PFSK-1 (cell line): ENCODE measurements around the gene TPH1.

Experiments
- FOXP2 ChIP-seq: optimal IDR thresholded peaks from 2 replicates; pipeline ENCODE3; 2011; ENCODE audit warnings: borderline replicate concordance, control low read depth, inconsistent platforms; ENCODE audit not compliant: insufficient read depth; ENCODE audit errors: extremely low read length, extremely low read depth
- POLR2AphosphoS5 ChIP-seq: IDR thresholded peaks from 2 replicates; pipeline ENCODE4 v1.6.1; 2012; ENCODE audit warnings: low read depth, mild to moderate bottlenecking, control low read depth, low read length, moderate library complexity
- SIN3A ChIP-seq: IDR thresholded peaks from 2 replicates; pipeline ENCODE4 v1.6.1; 2012; ENCODE audit warnings: mild to moderate bottlenecking, low read length, moderate library complexity, borderline replicate concordance; ENCODE audit not compliant: insufficient read depth
- TAF1 ChIP-seq: IDR thresholded peaks from 2 replicates; pipeline ENCODE4 v1.6.1; 2012; ENCODE audit warnings: low read length, control low read depth, borderline replicate concordance; ENCODE audit not compliant: insufficient read depth
- TF ChIP-seq, protein P1 (sequence below), 2 experiments: IDR thresholded peaks; 2 replicates each; pipeline versions ENCODE4 v1.6.1 to v1.8.0; 2011 to 2012; ENCODE audit warnings: low read depth in 2 of 2, low read length in 2 of 2, control low read depth in 1 of 2, inconsistent platforms in 1 of 2, mild to moderate bottlenecking in 1 of 2, moderate library complexity in 1 of 2; ENCODE audit not compliant: insufficient read depth in 1 of 2

TPH1 gene

GRCh38 chr11:18013790-18014507 is 32.1 kb downstream of the TPH1 start:
- TF ChIP-seq POLR2AphosphoS5 (no peak), SIN3A (no peak), TAF1 (no peak)

GRCh38 chr11:18012906-18013781 is 32.9 kb downstream of the TPH1 start, which contains the start of gene SERGEF:
Gene SERGEF (minus strand): TSS chr11:18013047. CDS start chr11:18013010, 37 bp downstream.
- TF ChIP-seq TAF1: no peak
- TF ChIP-seq POLR2AphosphoS5: peak; percentile 38; the same call in 1 of the 2 replicates
- no peak for TF ChIP-seq SIN3A
- TF ChIP-seq, protein P1, sequence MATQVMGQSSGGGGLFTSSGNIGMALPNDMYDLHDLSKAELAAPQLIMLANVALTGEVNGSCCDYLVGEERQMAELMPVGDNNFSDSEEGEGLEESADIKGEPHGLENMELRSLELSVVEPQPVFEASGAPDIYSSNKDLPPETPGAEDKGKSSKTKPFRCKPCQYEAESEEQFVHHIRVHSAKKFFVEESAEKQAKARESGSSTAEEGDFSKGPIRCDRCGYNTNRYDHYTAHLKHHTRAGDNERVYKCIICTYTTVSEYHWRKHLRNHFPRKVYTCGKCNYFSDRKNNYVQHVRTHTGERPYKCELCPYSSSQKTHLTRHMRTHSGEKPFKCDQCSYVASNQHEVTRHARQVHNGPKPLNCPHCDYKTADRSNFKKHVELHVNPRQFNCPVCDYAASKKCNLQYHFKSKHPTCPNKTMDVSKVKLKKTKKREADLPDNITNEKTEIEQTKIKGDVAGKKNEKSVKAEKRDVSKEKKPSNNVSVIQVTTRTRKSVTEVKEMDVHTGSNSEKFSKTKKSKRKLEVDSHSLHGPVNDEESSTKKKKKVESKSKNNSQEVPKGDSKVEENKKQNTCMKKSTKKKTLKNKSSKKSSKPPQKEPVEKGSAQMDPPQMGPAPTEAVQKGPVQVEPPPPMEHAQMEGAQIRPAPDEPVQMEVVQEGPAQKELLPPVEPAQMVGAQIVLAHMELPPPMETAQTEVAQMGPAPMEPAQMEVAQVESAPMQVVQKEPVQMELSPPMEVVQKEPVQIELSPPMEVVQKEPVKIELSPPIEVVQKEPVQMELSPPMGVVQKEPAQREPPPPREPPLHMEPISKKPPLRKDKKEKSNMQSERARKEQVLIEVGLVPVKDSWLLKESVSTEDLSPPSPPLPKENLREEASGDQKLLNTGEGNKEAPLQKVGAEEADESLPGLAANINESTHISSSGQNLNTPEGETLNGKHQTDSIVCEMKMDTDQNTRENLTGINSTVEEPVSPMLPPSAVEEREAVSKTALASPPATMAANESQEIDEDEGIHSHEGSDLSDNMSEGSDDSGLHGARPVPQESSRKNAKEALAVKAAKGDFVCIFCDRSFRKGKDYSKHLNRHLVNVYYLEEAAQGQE (IDR thresholded peaks at IDR 0.05; ENCODE audit: insufficient read depth in 1 of 2, low read depth in 2 of 2, low read length in 2 of 2): no peak
- peak; percentile 74 for TF ChIP-seq FOXP2

DNA sequence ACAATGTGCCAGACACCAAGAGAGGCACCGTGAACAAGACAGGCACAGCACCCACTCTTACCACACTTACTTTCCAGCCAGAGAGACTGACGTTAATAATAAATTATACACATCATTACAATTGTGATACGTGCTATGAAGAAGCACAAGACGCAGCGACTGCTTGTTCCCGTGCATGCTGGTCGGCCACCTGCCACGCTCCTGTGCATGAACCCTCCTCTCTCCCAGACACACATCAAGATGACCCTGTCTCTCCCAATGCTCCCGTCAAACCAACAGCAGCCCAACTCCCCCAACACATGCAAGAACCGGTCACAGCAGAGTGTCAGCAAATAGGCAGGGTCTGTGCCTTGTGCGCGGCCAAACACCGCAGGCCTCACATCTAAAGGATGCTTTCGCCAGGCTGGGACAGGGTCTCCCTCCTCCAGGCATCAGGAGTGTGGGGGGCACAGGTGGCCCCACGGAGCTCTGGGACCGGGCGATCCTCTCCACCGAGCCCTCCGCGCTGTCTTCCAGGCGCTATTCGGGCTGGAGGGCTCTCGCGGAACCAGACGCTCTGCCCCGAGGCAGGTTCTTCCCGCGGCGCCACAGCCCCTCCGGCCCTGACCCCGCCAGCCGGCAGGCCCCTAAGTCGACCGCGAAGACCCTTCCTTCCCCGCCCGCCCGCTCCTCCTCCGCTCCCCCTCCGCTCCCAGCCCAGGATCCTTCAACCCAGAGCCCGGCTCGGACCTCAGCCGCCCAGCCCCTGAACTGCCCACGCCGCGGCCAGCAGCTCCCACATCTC is 33.8 kb downstream of the TPH1 start:
- TF ChIP-seq POLR2AphosphoS5 (no peak), SIN3A (no peak)
- TF ChIP-seq, protein P1 (IDR thresholded peaks at IDR 0.05; ENCODE audit: insufficient read depth in 1 of 2, low read depth in 2 of 2, low read length in 2 of 2): no peak

DNA sequence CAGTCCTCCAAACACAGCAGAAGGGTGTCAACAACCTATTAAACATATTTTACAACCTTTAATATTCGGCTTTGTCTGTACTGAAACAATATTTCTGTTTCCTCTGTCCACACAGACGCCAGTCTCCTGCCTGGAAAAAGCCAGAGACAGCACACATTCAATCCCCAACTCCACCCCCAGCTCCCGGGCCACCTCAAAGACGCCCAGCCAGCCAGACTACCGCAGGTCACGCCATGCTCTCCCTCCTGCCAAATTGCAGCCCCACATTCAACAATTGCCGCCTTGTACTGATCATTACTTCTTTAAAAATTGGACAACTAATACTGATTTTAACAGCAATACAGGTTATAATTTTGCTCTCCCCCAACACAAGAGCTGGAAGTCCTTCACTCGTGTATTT is 34.4 kb downstream of the TPH1 start:
- TF ChIP-seq POLR2AphosphoS5: no peak
- TF ChIP-seq SIN3A: no peak
- no peak for TF ChIP-seq FOXP2
- no peak for TF ChIP-seq TAF1
- TF ChIP-seq, protein P1 (IDR thresholded peaks at IDR 0.05; ENCODE audit: insufficient read depth in 1 of 2, low read depth in 2 of 2, low read length in 2 of 2): no peak

- TF ChIP-seq FOXP2: no peak
- TF ChIP-seq, protein P1 (IDR thresholded peaks at IDR 0.05; ENCODE audit: insufficient read depth in 1 of 2, low read depth in 2 of 2, low read length in 2 of 2): no peak
- no peak for TF ChIP-seq POLR2AphosphoS5
- no peak for TF ChIP-seq SIN3A
- TF ChIP-seq TAF1: no peak
Observed at GRCh38 chr11:18010977-18011586, 35.0 kb downstream of the TPH1 start.
